Fibroblast of lung (primary cell): ENCODE results near the gene DRD2.

ENCODE experiments used
- EZH2 ChIP-seq: IDR thresholded peaks from 2 replicates; pipeline ENCODE4 v1.5.1; 2012; ENCODE audit warnings: low read length, control low read depth, mild to moderate bottlenecking; ENCODE audit errors: missing control alignments
- TF ChIP-seq, protein P1 (sequence below), 2 donors: IDR thresholded peaks in 1 of 2; conservative IDR thresholded peaks in 1 of 2; 1 replicate in 1 of 2; 2 replicates in 1 of 2; pipeline ENCODE4 v1.5.1; 2011 to 2012; ENCODE audit warnings: low read length in 2 of 2, control low read depth in 1 of 2, inconsistent platforms in 1 of 2, low read depth in 1 of 2, mild to moderate bottlenecking in 1 of 2

- TF ChIP-seq, protein P1, sequence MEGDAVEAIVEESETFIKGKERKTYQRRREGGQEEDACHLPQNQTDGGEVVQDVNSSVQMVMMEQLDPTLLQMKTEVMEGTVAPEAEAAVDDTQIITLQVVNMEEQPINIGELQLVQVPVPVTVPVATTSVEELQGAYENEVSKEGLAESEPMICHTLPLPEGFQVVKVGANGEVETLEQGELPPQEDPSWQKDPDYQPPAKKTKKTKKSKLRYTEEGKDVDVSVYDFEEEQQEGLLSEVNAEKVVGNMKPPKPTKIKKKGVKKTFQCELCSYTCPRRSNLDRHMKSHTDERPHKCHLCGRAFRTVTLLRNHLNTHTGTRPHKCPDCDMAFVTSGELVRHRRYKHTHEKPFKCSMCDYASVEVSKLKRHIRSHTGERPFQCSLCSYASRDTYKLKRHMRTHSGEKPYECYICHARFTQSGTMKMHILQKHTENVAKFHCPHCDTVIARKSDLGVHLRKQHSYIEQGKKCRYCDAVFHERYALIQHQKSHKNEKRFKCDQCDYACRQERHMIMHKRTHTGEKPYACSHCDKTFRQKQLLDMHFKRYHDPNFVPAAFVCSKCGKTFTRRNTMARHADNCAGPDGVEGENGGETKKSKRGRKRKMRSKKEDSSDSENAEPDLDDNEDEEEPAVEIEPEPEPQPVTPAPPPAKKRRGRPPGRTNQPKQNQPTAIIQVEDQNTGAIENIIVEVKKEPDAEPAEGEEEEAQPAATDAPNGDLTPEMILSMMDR (conservative IDR thresholded peaks at IDR 0.05 in 1 of 2, IDR thresholded peaks at IDR 0.05 in 1 of 2; ENCODE audit: low read depth in 1 of 2, low read length in 2 of 2), result no peak
- no peak for TF ChIP-seq EZH2
Measured at GRCh38 chr11:113409526-113409925, 65.7 kb downstream of the DRD2 start.
